Right atrium auricular region (tissue), 2 donors: ENCODE data around the gene LBH. TPM values are rescaled to one million over a fixed set of nuclear protein-coding genes. Genes with fewer than 3 reads are reported as not detected.

Experiments used
- DNase-seq: peaks from one replicate; pipeline ENCODE4 v3.0.0-alpha.2; 2019; ENCODE audit warnings: low spot score
- H3K27ac ChIP-seq, 2 donors: fragments of 200-600 bp; sonication (generic); 1 replicate in 1 of 2; 2 replicates in 1 of 2; pipeline ENCODE4 v1.5.1; 2016 to 2019
- H3K27me3 ChIP-seq, 2 donors: fragments of 200-600 bp; sonication (generic); one replicate each; pipeline versions ENCODE4 v1.5.1 to v1.6.0; 2017 to 2019
- H3K36me3 ChIP-seq: fragments of 200-600 bp; sonication (generic); one replicate; pipeline ENCODE4 v1.5.1; 2016
- H3K4me1 ChIP-seq, 2 donors: fragments of 200-600 bp; sonication (generic); one replicate each; pipeline versions ENCODE4 v1.5.1 to v1.6.0; 2017 to 2019
- H3K4me3 ChIP-seq, 2 donors: fragments of 200-600 bp; sonication (generic); 1 replicate in 1 of 2; 2 replicates in 1 of 2; pipeline ENCODE4 v1.5.1; 2017 to 2019; ENCODE audit warnings: mild to moderate bottlenecking in 1 of 2, moderate library complexity in 1 of 2
- H3K9me3 ChIP-seq, 2 donors: fragments of 200-600 bp; sonication (generic); one replicate each; pipeline ENCODE4 v1.5.1; 2019
- CTCF ChIP-seq, 2 donors: fragments of 200-600 bp; sonication (generic); IDR thresholded peaks; one replicate each; pipeline ENCODE4 v1.5.1; 2019; ENCODE audit warnings: antibody characterized with exemption in 2 of 2
- total RNA-seq, 2 donors: library from RNA; depleted of rRNA; stranded (reverse); fragments of >200 nt; gene quantifications; one replicate each; pipeline ENCODE4 v1.1.0, GENCODE V29; 2016

The LBH gene
- total RNA-seq, 2 donors from 2014 or later = 18.9 to 54.6 TPM

GRCh38 chr2:30218338-30218713 lies 13.0 kb upstream of the LBH start:
- H3K27ac ChIP-seq = no peak overlapping the region
- H3K4me1 ChIP-seq = no peaks in the 10 kb centered on the region
- H3K4me3 ChIP-seq = no peak overlapping the region
- TF ChIP-seq CTCF (IDR thresholded peaks at IDR 0.05) = no peak
- no peaks in the 10 kb centered on the region for H3K27me3 ChIP-seq
- no peak for DNase-seq
- no peaks in the 10 kb centered on the region for H3K36me3 ChIP-seq
- no peaks in the 10 kb centered on the region for H3K9me3 ChIP-seq

GRCh38 chr2:30218814-30219213 lies 12.5 kb upstream of the LBH start:
- H3K4me3 ChIP-seq = no peak overlapping the region
- no peak overlapping the region for H3K27ac ChIP-seq
- no peaks in the 10 kb centered on the region for H3K4me1 ChIP-seq
- H3K27me3 ChIP-seq = no peaks in the 10 kb centered on the region
- no peak for TF ChIP-seq CTCF (IDR thresholded peaks at IDR 0.05)
- no peaks in the 10 kb centered on the region for H3K36me3 ChIP-seq
- DNase-seq = no peak
- no peaks in the 10 kb centered on the region for H3K9me3 ChIP-seq

DNA sequence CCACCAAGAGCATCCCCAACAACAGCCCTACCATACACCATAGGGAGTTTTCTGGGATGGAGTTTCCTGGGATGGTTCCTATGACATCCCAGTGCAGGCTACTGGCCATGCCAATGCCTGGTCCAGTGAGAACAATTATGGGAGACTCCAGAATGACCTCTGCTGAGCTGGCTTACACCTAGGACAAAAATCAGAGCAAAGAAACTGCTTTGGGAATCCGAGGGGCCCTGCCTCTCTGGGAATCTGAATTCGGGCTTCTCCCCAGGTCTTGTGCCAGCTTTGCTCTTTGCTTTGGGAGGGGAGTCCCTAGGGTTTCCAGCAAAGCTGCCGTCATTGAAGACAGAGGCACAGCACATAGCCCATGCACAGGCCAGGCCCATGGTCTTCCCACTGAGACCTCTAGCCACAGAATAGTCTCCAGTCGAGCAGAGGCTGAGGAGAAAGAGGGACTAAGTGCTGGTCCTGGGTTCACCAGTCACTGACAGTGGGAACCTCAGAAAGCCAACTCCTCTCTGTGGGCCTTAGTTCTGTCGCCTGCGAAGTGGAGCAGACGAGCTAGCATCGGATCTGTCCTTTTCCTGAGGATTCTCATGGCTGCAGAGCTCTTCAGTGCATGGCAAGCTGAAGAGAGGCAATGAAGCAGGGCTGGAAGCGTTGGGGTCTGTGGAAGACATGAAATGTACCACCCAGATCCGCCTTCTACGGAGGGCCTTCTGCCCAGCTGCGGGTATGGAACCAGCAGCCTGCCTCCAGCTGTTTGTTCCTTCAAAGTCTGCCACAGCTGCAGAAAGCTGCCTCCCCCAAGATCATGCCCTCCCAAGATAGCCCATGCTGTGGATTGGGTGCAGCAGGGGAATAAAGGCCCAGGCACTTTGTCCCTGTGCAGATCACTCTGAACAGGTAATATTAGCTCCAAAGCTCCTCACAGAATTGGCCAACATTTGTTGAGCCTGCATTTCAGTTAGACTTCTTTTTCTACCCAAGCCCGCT lies 11.2 kb upstream of the LBH start:
- H3K36me3 ChIP-seq = no peaks in the 10 kb centered on the region
- no peak for DNase-seq
- no peak overlapping the region for H3K4me3 ChIP-seq
- no peaks in the 10 kb centered on the region for H3K9me3 ChIP-seq
- no peak overlapping the region for H3K27ac ChIP-seq
- peaks cover 0 to 5% of the 10 kb centered on the region in 2 donors for H3K4me1 ChIP-seq
- H3K27me3 ChIP-seq = no peaks in the 10 kb centered on the region
- TF ChIP-seq CTCF (IDR thresholded peaks at IDR 0.05) = no peak

DNA sequence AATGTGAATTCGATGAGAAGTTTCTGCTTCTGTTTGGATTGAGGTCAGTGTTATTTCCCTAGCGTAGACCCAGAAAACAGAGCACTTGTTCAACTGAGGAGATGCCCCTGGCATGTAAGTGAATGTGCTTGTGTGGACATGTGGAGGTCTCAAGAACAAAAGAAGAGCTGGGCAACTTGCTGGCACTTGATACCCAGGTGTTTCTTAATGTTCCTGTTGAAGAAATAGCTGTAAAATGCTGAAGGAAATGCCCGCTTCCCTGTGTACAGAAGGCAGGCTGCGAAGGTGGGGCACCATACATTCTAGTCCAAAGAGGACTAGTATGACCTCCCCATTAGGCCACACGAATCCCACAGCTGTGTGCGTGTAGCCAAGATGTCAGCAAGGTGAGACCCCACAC lies 9.8 kb upstream of the LBH start:
- H3K4me1 ChIP-seq = peaks cover 0 to 19% of the 10 kb centered on the region in 2 donors
- no peak overlapping the region for H3K4me3 ChIP-seq
- H3K9me3 ChIP-seq = no peaks in the 10 kb centered on the region
- no peak for DNase-seq
- no peaks in the 10 kb centered on the region for H3K27me3 ChIP-seq
- no peak for TF ChIP-seq CTCF (IDR thresholded peaks at IDR 0.05)
- no peak overlapping the region for H3K27ac ChIP-seq
- H3K36me3 ChIP-seq = no peaks in the 10 kb centered on the region

DNA sequence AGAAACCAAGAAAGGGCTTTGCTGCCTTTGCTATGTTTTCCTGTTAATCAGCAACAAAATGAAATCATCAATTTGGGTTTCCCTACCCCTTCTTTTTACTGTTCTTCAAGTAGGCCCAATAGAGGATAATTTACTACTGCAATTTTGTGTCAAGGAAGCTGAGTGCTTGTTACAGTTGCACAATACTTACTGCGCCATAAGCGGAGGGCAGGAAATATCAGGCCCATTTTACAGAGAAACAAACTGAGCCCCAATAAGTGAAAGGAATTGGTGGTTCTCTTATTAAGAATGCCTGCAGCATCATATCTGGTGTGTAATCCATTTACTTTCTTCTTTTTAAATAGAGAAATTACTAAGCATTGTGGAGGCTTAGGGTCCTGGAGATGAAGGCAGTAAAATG lies 9.3 kb upstream of the LBH start:
- no peak for DNase-seq
- H3K9me3 ChIP-seq = no peaks in the 10 kb centered on the region
- no peak overlapping the region for H3K27ac ChIP-seq
- no peaks in the 10 kb centered on the region for H3K27me3 ChIP-seq
- no peaks in the 10 kb centered on the region for H3K36me3 ChIP-seq
- no peak overlapping the region for H3K4me3 ChIP-seq
- TF ChIP-seq CTCF (IDR thresholded peaks at IDR 0.05) = no peak
- H3K4me1 ChIP-seq = peaks cover 0 to 24% of the 10 kb centered on the region in 2 donors
